Peyer's patch (tissue), 4 donors: ENCODE measurements around the gene RNU1-2.

Experiments used
- POLR2A ChIP-seq, 2 donors: fragments of 450-650 bp; IDR thresholded peaks; one replicate each; pipeline ENCODE4 v1.5.1; 2017; ENCODE audit warnings: antibody characterized with exemption in 2 of 2, mild to moderate bottlenecking in 2 of 2, moderate library complexity in 2 of 2
- TF ChIP-seq, protein P1 (sequence below), 6 experiments: fragments of 450-650 bp in 4 of 6; fragments of 200-600 bp in 2 of 6; sonication (generic) in 1 of 6; IDR thresholded peaks; one replicate each; pipeline ENCODE4 v1.5.1; 2017 to 2019; ENCODE audit warnings: antibody characterized with exemption in 6 of 6, mild to moderate bottlenecking in 3 of 6, moderate library complexity in 1 of 6

DNA sequence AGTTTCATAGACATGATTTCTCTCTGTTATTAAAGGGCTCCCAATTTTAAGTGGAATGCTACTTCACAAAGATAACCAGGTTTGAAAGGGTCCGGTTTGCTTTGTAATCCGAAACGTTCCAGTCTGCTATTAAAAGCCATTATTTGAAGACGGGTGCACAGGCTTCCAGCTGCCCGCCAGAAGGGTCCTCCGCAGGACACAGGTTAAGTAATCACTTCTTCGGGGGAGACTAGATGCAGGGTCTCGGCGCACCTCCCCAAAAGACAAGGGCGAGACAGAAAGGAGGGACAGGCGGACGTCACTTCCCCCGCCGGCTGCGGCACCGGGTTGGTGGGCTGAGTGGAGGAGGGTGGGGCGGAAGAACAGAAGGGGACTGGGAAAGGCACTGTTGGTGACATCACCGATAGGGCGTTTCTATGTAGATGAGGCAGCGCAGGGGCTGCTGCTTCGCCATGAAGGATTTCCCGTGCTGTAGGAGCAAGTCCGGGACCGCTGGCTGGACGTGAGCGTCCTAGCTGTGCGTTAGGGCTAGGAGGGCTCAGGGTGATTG is 8.9 kb downstream of the RNU1-2 start:
- TF ChIP-seq, protein P1, sequence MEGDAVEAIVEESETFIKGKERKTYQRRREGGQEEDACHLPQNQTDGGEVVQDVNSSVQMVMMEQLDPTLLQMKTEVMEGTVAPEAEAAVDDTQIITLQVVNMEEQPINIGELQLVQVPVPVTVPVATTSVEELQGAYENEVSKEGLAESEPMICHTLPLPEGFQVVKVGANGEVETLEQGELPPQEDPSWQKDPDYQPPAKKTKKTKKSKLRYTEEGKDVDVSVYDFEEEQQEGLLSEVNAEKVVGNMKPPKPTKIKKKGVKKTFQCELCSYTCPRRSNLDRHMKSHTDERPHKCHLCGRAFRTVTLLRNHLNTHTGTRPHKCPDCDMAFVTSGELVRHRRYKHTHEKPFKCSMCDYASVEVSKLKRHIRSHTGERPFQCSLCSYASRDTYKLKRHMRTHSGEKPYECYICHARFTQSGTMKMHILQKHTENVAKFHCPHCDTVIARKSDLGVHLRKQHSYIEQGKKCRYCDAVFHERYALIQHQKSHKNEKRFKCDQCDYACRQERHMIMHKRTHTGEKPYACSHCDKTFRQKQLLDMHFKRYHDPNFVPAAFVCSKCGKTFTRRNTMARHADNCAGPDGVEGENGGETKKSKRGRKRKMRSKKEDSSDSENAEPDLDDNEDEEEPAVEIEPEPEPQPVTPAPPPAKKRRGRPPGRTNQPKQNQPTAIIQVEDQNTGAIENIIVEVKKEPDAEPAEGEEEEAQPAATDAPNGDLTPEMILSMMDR (IDR thresholded peaks at IDR 0.05): no peak
- no peak for TF ChIP-seq POLR2A (IDR thresholded peaks at IDR 0.05)
